Heart right ventricle (tissue), 16 donors: Measurements from ENCODE around the gene LARP4B. TPM values are rescaled to one million over a fixed set of nuclear protein-coding genes. Genes with fewer than 3 reads are reported as not detected.

Experiments
- ATAC-seq, 8 donors: fragments of 200-7000 bp; cut with Tn5 transposase; one replicate each; pipeline ENCODE4 v1.9.1; 2020; ENCODE audit warnings: mild to moderate bottlenecking in 8 of 8, moderate library complexity in 8 of 8, moderate number of reproducible peaks in 1 of 8
- DNase-seq, 2 donors: peaks; one replicate each; pipeline ENCODE4 v3.0.0-alpha.2; 2020
- H3K27ac ChIP-seq, 10 donors: fragments of 200-600 bp; sonication (generic) in 2 of 10; one replicate each; pipeline versions ENCODE4 v1.5.0 to v1.8.0; 2020 to 2022; ENCODE audit warnings: mild to moderate bottlenecking in 3 of 10
- H3K27me3 ChIP-seq, 7 donors: fragments of 200-600 bp; one replicate each; pipeline ENCODE4 v1.8.0; 2021 to 2022; ENCODE audit warnings: mild to moderate bottlenecking in 2 of 7
- H3K36me3 ChIP-seq, 9 donors: fragments of 200-600 bp; sonication (generic) in 1 of 9; one replicate each; pipeline versions ENCODE4 v1.5.0 to v1.8.0; 2020 to 2022; ENCODE audit warnings: mild to moderate bottlenecking in 2 of 9
- H3K4me1 ChIP-seq, 9 donors: fragments of 200-600 bp; sonication (generic) in 1 of 9; one replicate each; pipeline versions ENCODE4 v1.5.0 to v1.8.0; 2020 to 2022; ENCODE audit warnings: mild to moderate bottlenecking in 4 of 9
- H3K4me3 ChIP-seq, 10 donors: fragments of 200-600 bp; sonication (generic) in 2 of 10; one replicate each; pipeline versions ENCODE4 v1.5.0 to v1.8.0; 2020 to 2022; ENCODE audit warnings: mild to moderate bottlenecking in 7 of 10, moderate library complexity in 2 of 10
- H3K9me3 ChIP-seq, 11 donors: fragments of 200-600 bp in 10 of 11; sonication (generic) in 2 of 11; one replicate each; pipeline versions ENCODE4 v1.5.0 to v1.8.0; 2013 to 2022; ENCODE audit warnings: mild to moderate bottlenecking in 2 of 11, control low read depth in 1 of 11, moderate library complexity in 1 of 11
- WGBS, 2 donors: extraction: QIAGEN DNeasy Blood & Tissue Kit; methylation state at CpG; one replicate each; pipeline ENCODE4 v1.1.7; 2013; ENCODE audit warnings: inconsistent platforms in 1 of 2; 5-methylcytosine and 5-hydroxymethylcytosine counted together
- intact Hi-C, 10 donors: fragments of 100-400 bp; cut with DNase I; formaldehyde crosslinking; loops; one replicate each; pipeline versions ENCODE4 v1.11.1 to v1.14.2; 2022
- polyA plus RNA-seq, 2 donors: library from polyadenylated mRNA; stranded (reverse); fragments of 200-250 nt; gene quantifications; one replicate each; pipeline ENCODE4 v1.2.3, GENCODE V29; 2013
- total RNA-seq, 10 donors: library from RNA; stranded (reverse); fragmentation: NEBNext Ultra II Directional in 3 of 10; extraction: Animal tissue kit (Norgen Biotek cat#: 25700) in 3 of 10; gene quantifications; one replicate each; pipeline versions ENCODE4 v1.2.1 to v1.2.4, GENCODE V29; 2021 to 2023
- TF ChIP-seq, protein P1 (sequence below), 9 donors: fragments of 200-600 bp; sonication (generic) in 2 of 9; IDR thresholded peaks; one replicate each; pipeline versions ENCODE4 v1.5.0 to v1.8.0; 2021 to 2022; ENCODE audit warnings: antibody characterized with exemption in 9 of 9, mild to moderate bottlenecking in 5 of 9, moderate library complexity in 1 of 9
- donor health status: Arrhythmogenic right ventricular cardiomyopathy.
- donor health status: ischemic (EF 13 %, LVEDD 7.1; RV severe dilation, severe dysfunction).
- donor health status: healthy with polysubstance abuse.
- donor health status: DM: no; HTN: yes; CAD: no.
- donor health status: DM: no; HTN: no; CAD: no.
- donor health status: ischemic (EF 25% LVEDD 6.9; RV normal size, moderate dysfunction).
- donor health status: ischemic (EF 25% LVEDD 5.7; RV mildly dilated, moderate dysfunction).
- donor health status: healthy.
- donor health status: DM: yes; HTN: yes; CAD: no.
- donor health status: Ischemic cardiomyopathy.
- donor health status: ischemic (EF 35%, LVEDD 5.7; RV mildly dilated, moderate dysfunction).
- donor health status: nonischemic (EF 11% LVEDD 7.7; RV severe dilation, severe dysfunction).
- donor health status: DM: yes; HTN: yes; CAD: no.
- donor health status: PGD.
- donor health status: ischemic (EF 29% LVEDD 5.4; RV normal size, mild dysfunction).
- donor health status: nonischemic (EF 23%, LVEDD 6.1; RV moderate dilation, normal function).

The LARP4B gene
- total and polyA plus RNA-seq, 12 donors: 10.6 to 82.6 (median 61.9) TPM

DNA sequence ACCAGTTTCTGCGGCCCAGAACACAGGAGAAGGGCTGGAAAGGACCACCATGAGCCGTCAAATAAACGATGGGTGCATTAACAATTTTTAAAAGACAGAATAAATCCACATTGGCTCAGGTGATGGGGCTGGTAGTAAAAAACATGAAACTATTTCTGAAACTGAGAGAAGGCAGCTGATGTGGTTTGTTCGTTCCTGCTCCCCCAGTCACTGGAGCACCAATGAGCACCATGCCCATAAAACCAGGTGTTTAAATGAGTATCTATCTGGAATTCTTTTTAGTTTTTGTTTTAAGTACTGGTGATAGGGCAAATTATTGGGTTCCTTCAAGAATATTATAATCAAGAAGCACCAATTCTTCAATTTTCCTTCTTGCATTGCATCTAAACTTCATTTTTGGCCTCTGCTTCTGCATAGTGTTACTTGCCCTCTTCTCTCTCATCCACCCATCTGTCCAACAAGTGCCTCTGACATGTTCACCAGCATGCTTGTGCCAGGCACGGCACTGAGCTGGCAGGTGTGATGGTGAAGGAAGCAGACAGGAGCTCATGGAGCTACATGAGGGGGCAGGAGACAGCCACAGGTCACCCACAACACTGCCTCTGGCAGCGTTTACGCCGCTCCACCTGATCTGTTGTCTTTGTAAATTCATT, 65.5 kb downstream of the LARP4B start:
- Histone ChIP-seq H3K36me3 (peaks cover 0 to 62% (median 27%) of the 10 kb centered on the region in 9 donors), H3K9me3 (no peaks in the 10 kb centered on the region), H3K27ac (peak overlapping the region in 6 of 10 donors; percentile 47 to 75 (median 64)), H3K4me1 (peaks cover 5 to 57% (median 43%) of the 10 kb centered on the region in 9 donors), H3K27me3 (no peaks in the 10 kb centered on the region), H3K4me3 (no peak overlapping the region)
- ATAC-seq (peak; percentile 8 to 75 (median 34)), DNase-seq (no peak)
- TF ChIP-seq, protein P1, sequence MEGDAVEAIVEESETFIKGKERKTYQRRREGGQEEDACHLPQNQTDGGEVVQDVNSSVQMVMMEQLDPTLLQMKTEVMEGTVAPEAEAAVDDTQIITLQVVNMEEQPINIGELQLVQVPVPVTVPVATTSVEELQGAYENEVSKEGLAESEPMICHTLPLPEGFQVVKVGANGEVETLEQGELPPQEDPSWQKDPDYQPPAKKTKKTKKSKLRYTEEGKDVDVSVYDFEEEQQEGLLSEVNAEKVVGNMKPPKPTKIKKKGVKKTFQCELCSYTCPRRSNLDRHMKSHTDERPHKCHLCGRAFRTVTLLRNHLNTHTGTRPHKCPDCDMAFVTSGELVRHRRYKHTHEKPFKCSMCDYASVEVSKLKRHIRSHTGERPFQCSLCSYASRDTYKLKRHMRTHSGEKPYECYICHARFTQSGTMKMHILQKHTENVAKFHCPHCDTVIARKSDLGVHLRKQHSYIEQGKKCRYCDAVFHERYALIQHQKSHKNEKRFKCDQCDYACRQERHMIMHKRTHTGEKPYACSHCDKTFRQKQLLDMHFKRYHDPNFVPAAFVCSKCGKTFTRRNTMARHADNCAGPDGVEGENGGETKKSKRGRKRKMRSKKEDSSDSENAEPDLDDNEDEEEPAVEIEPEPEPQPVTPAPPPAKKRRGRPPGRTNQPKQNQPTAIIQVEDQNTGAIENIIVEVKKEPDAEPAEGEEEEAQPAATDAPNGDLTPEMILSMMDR (IDR thresholded peaks at IDR 0.05): no peak
- intact Hi-C loops: loop anchor here in 2 of 10 donors (10.0 kb wide), 1 partner anchor 59 kb away; no protein-coding TSS in a partner anchor
- 77 to 89% methylated on average over 8 of the region's 8 CpGs for WGBS, 2 donors

DNA sequence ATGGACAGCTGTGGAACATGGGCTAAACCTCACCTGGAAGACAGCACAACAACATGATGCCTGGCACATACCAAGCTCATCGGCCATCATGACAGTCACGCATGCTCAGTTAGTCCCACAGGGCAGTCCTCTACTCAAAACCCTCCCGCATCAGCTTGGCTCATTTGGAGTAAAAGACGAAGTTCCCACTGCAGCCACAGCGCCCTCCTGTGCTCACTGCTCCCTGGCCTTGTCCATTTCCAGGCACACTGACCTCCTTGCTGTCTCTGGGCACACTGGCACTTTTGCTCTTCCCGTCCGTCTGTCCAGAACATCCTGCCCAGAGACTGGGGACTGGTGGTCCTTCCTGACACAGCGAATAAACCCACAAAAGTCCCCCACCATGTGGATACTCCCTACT, 66.2 kb downstream of the LARP4B start:
- Histone ChIP-seq H3K4me3 (no peak overlapping the region), H3K36me3 (peaks cover 0 to 62% (median 34%) of the 10 kb centered on the region in 9 donors), H3K27ac (peak overlapping the region in 3 of 10 donors; percentile 2 to 75 (median 7)), H3K9me3 (no peaks in the 10 kb centered on the region), H3K4me1 (peaks cover 5 to 49% (median 42%) of the 10 kb centered on the region in 9 donors), H3K27me3 (no peaks in the 10 kb centered on the region)
- ATAC-seq: no peak
- 85 to 92% methylated on average over 8 of the region's 8 CpGs for WGBS, 2 donors
- TF ChIP-seq, protein P1 (IDR thresholded peaks at IDR 0.05): no peak
- no peak for DNase-seq
- intact Hi-C loops: loop anchor here in 2 of 10 donors (10.0 kb wide), 1 partner anchor 60 kb away; no protein-coding TSS in a partner anchor

DNA sequence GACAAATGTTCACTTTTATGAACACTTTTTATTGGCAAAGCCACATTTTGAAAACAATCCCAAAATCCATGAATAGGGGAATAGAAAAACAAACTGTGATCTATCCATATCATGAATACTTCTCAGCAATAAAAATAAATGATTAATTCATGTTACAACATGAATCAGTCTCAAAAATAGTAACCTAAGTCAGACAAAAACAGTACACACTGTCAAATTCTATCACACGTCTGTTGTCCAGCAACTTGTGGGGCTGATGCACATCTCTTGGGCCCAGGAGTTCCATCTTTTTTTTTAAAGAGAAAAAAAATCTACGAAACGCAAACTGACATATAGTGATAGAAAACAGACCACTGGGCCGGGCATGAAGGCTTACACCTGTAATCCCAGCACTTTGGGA, 71.0 kb downstream of the LARP4B start:
- intact Hi-C loops: loop anchor here in 2 of 10 donors (10.0 kb wide), 1 partner anchor 64 kb away; no protein-coding TSS in a partner anchor
- peaks cover 0 to 83% (median 34%) of the 10 kb centered on the region in 9 donors for H3K36me3 ChIP-seq
- no peaks in the 10 kb centered on the region for H3K9me3 ChIP-seq
- peak overlapping the region in 1 of 10 donors; percentile 6 for H3K27ac ChIP-seq
- peaks cover 0 to 23% (median 9%) of the 10 kb centered on the region in 9 donors for H3K4me1 ChIP-seq
- TF ChIP-seq, protein P1 (IDR thresholded peaks at IDR 0.05): no peak
- H3K4me3 ChIP-seq: no peak overlapping the region
- no peaks in the 10 kb centered on the region for H3K27me3 ChIP-seq
- no peak for ATAC-seq
- 63 to 76% methylated on average over 4 of the region's 4 CpGs for WGBS, 2 donors
- DNase-seq: no peak

DNA sequence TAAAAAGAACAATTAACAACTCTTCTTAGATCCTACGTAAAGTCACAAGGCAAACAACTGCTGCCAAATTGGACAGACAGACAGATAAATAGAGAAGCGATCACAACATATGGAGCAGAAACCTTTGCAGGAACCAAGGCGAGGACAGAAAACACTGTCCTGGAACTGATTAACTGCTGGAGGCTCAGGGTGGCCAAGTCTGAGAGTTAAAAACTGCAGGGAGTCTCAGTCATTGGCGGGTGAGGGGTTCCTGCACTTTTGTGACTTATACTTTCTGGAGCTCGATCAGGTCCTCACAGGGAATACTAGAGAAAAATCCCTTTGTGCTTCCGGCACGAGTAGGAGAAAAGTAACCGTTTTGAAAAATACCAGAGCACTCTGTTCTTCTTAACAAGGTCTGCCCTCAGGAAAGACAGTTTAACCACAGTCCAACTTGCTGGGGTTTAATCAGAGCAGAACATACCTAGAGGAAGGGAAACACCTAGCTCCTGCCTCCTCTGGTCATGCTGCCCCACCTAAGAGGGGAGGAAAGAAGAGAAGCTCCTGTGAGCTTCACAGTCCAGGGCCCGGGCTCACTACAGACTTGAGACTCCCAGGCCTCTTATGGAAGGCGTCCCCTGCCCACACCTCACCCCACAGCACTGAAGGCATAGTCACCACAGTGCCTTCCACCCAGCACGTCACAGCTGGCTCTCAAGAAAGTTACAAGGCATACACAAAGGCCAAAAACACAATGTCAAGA, 74.9 kb downstream of the LARP4B start:
- Histone ChIP-seq H3K4me3 (no peak overlapping the region), H3K27me3 (no peaks in the 10 kb centered on the region), H3K4me1 (peaks cover 0 to 29% (median 12%) of the 10 kb centered on the region in 9 donors), H3K9me3 (no peaks in the 10 kb centered on the region), H3K27ac (no peak overlapping the region), H3K36me3 (peaks cover 0 to 78% (median 17%) of the 10 kb centered on the region in 9 donors)
- TF ChIP-seq, protein P1 (IDR thresholded peaks at IDR 0.05): no peak
- 46 to 55% methylated on average over 11 of the region's 11 CpGs for WGBS, 2 donors
- ATAC-seq (peak in 5 of 8 donors; percentile 20 to 53 (median 31)), DNase-seq (no peak)
- intact Hi-C loops: loop anchor here in 1 of 10 donors (10.0 kb wide), 1 partner anchor 128 kb away; the partner anchor contains the start of gene GTPBP4
